ENCODE measurements around the gene ZIM2.

Gene ZIM2

DNA sequence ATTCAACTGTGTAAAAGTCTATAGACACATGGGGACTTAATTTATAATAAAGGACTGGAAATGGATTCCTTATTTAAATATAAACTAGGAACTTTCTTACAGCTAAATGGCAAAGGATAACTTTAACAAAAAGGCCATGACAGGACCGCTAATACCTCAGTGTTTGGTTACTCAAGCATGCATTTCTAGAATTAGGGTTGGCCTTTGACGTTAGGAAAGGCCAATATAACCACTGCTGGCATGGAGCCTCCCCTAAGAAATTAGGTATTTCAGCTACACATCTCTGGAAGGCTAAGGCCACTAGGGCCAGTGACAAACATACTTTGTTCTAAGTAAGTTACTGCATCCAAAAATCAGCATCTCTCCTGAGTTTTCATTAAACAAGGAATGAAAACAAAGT lies 9.3 kb downstream of the ZIM2 start:
- no peak for ATAC-seq
- TF ChIP-seq ARNTL (CRISPR knock-in tag; IDR thresholded peaks at IDR 0.05; ENCODE audit: borderline replicate concordance, low read depth) = no peak
- TF ChIP-seq SNAI2 (CRISPR knock-in tag; IDR thresholded peaks at IDR 0.05) = no peak
- no peak for TF ChIP-seq CSRNP3 (CRISPR knock-in tag; IDR thresholded peaks at IDR 0.05)
- no peak for TF ChIP-seq ZNF565 (CRISPR knock-in tag; conservative IDR thresholded peaks at IDR 0.05; ENCODE audit: low read depth)
- TF ChIP-seq POU6F1 (CRISPR knock-in tag; IDR thresholded peaks at IDR 0.05; ENCODE audit: borderline replicate concordance, low read depth) = no peak
- TF ChIP-seq ZFP3 (CRISPR knock-in tag; IDR thresholded peaks at IDR 0.05) = no peak
- TF ChIP-seq RARB (CRISPR knock-in tag; IDR thresholded peaks at IDR 0.05) = no peak
- TF ChIP-seq GLIS3 (CRISPR knock-in tag; IDR thresholded peaks at IDR 0.05) = no peak
- no peak for TF ChIP-seq OSR1 (CRISPR knock-in tag; IDR thresholded peaks at IDR 0.05)

DNA sequence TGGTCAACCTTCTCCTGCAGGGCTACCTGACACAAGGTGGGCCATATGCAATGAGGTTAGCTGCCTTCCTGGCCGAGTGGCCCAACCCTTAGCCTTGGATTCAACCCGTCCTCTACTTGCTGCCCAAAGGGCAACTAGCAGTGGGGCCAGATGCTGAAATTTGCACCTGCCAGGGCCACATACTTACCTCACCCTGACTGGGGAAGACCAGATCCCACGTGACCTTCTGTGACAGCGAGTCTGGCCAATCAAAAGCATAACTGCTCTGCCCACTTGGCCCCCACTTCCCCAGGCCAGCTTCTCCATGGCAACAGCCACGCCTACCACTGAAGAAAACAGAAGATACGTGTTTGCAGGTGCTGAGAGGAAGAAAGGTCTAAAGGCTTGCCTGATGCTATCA lies 10.9 kb downstream of the ZIM2 start:
- no peak for TF ChIP-seq CSRNP3 (CRISPR knock-in tag; IDR thresholded peaks at IDR 0.05)
- no peak for TF ChIP-seq ZNF70 (CRISPR knock-in tag; IDR thresholded peaks at IDR 0.05)
- TF ChIP-seq ESRRG (CRISPR knock-in tag; IDR thresholded peaks at IDR 0.05) = no peak
- no peak for TF ChIP-seq ZC3H10 (CRISPR knock-in tag; IDR thresholded peaks at IDR 0.05)
- TF ChIP-seq CREB5 (CRISPR knock-in tag; IDR thresholded peaks at IDR 0.05; ENCODE audit: low read depth) = no peak
- no peak for TF ChIP-seq ARNTL (CRISPR knock-in tag; IDR thresholded peaks at IDR 0.05; ENCODE audit: borderline replicate concordance, low read depth)
- no peak for TF ChIP-seq CSDC2 (CRISPR knock-in tag; IDR thresholded peaks at IDR 0.05)
- no peak for TF ChIP-seq ISL1 (CRISPR knock-in tag; IDR thresholded peaks at IDR 0.05)
- no peak for TF ChIP-seq GLIS3 (CRISPR knock-in tag; IDR thresholded peaks at IDR 0.05)
- no peak for ATAC-seq

DNA sequence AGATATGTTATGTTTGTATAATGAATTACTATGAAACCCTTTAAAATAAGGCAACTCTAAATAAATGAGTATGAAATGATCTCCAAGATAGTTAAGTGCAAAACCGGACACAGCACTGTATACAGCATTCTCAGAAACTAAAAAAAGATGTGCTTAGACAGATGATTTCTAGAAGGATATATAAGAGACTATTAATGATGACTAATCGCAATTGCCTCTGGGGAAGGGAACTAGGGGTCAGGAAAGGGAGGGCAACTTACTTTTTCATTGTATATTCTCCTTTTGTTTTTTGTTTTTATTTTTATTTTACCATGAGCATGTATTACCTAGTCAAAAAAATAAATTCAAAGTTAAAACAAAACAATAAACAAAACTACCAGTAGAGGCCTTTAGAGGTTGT lies 12.8 kb downstream of the ZIM2 start:
- TF ChIP-seq SNAI2 (CRISPR knock-in tag; IDR thresholded peaks at IDR 0.05) (no peak), ISL1 (CRISPR knock-in tag; IDR thresholded peaks at IDR 0.05) (no peak), CSRNP3 (CRISPR knock-in tag; IDR thresholded peaks at IDR 0.05) (no peak), PPARA (CRISPR knock-in tag; IDR thresholded peaks at IDR 0.05; ENCODE audit: borderline replicate concordance) (no peak), POU6F1 (CRISPR knock-in tag; IDR thresholded peaks at IDR 0.05; ENCODE audit: borderline replicate concordance, low read depth) (no peak), OSR1 (CRISPR knock-in tag; IDR thresholded peaks at IDR 0.05) (no peak), BACH2 (CRISPR knock-in tag; IDR thresholded peaks at IDR 0.05; ENCODE audit: borderline replicate concordance) (no peak), ZNF70 (CRISPR knock-in tag; IDR thresholded peaks at IDR 0.05) (no peak), PATZ1 (CRISPR knock-in tag; IDR thresholded peaks at IDR 0.05; ENCODE audit: borderline replicate concordance) (no peak), GLIS3 (CRISPR knock-in tag; IDR thresholded peaks at IDR 0.05) (no peak)
- ATAC-seq = no peak
